K562 (cell line): ENCODE data around the gene DIAPH1. TPM values are rescaled to one million over a fixed set of nuclear protein-coding genes. Genes with fewer than 3 reads are reported as not detected.
A peak's percentile ranks its signal among the peaks of the same experiment; 100 is the strongest.

Source experiments
- ATAC-seq: fragments of 200-7000 bp; cut with Tn5 transposase; 3 replicates; pipeline ENCODE4 v1.9.1; 2020; ENCODE audit warnings: moderate library complexity
- BruUV-seq: library from RNA; stranded (reverse); fragments of 400-500 nt; replicated peaks from 2 replicates; lab custom pipeline; 2021; lab: Mats Ljungman, UMichigan
- CTCF ChIA-PET: fragments of 300-600 bp; formaldehyde crosslinking; extraction: SDS; loops from one replicate; lab custom pipeline; 2021; ENCODE audit warnings: low intra/inter-chr PET ratio; lab: Yijun Ruan, JAX
- POLR2A ChIA-PET: fragments of 300-600, 350-650 bp; sonication (Branson Sonifier 250); formaldehyde crosslinking; extraction: SDS; loops from one replicate; lab custom pipeline; 2021; ENCODE audit warnings: antibody characterized with exemption, inconsistent platforms; lab: Yijun Ruan, JAX
- DNase-seq, 4 experiments: peaks; one replicate each; pipeline versions ENCODE4 v3.0.0 to v3.0.0-alpha.2; 2011 to 2018; ENCODE audit warnings: low spot score in 3 of 4, mixed read lengths in 3 of 4; ENCODE audit errors: extremely low read depth in 1 of 4
- FAIRE-seq: peaks from 2 replicates; lab custom pipeline; 2011; peaks lifted over from hg19 to GRCh38; lab: Jason Lieb, UNC
- H2AFZ ChIP-seq: 2 replicates; pipeline ENCODE4 v1.6.0; 2011; ENCODE audit warnings: low read depth, low read length, control low read depth, inconsistent platforms
- H3K27ac ChIP-seq: fragments of 200-600 bp; 3 replicates; pipeline ENCODE4 v1.8.0; 2011; ENCODE audit warnings: low read depth, mild to moderate bottlenecking, control low read depth, inconsistent platforms, low read length, moderate library complexity, mixed read lengths; ENCODE audit errors: extremely low read depth
- H3K27me3 ChIP-seq, 2 experiments: fragments of 300-600 bp in 1 of 2; 2 replicates in 1 of 2; 3 replicates in 1 of 2; pipeline versions ENCODE4 v1.6.0 to v1.8.0; 2011; ENCODE audit warnings: inconsistent platforms in 2 of 2, low read length in 2 of 2, mild to moderate bottlenecking in 1 of 2, mixed read lengths in 1 of 2, moderate library complexity in 1 of 2; ENCODE audit not compliant: control insufficient read depth in 2 of 2, insufficient read depth in 2 of 2
- H3K36me3 ChIP-seq: fragments of 300-600 bp; 3 replicates; pipeline ENCODE4 v1.8.0; 2011; ENCODE audit warnings: mild to moderate bottlenecking, low read length, inconsistent platforms; ENCODE audit not compliant: control insufficient read depth, insufficient read depth
- H3K4me1 ChIP-seq, 2 experiments: fragments of 200-600 bp in 1 of 2; replicated peaks in 1 of 2; 2 replicates in 1 of 2; 3 replicates in 1 of 2; pipeline versions ENCODE4 v1.5.1 to v1.8.0; 2011; ENCODE audit warnings: inconsistent platforms in 2 of 2, low read length in 2 of 2, mild to moderate bottlenecking in 1 of 2, mixed read lengths in 1 of 2, moderate library complexity in 1 of 2; ENCODE audit not compliant: control insufficient read depth in 2 of 2, insufficient read depth in 2 of 2
- H3K4me2 ChIP-seq: 2 replicates; pipeline ENCODE4 v1.6.1; 2011; ENCODE audit warnings: low read length, control low read depth, inconsistent platforms, mixed read lengths; ENCODE audit not compliant: insufficient read depth
- H3K4me3 ChIP-seq: fragments of 200-600 bp; sonication (generic), shearing (Covaris generic); 2 replicates; pipeline ENCODE4 v1.5.1; 2016; ENCODE audit warnings: control low read depth, inconsistent platforms
- H3K79me2 ChIP-seq: fragments of 200-600 bp; 3 replicates; pipeline ENCODE4 v1.8.0; 2011; ENCODE audit warnings: low read length, inconsistent platforms; ENCODE audit not compliant: control insufficient read depth, insufficient read depth
- H3K9ac ChIP-seq, 2 experiments: 2 replicates each; pipeline versions ENCODE4 v1.6.0 to v1.6.1; 2011; ENCODE audit warnings: low read depth in 2 of 2, low read length in 2 of 2, control low read depth in 1 of 2, inconsistent platforms in 1 of 2, mild to moderate bottlenecking in 1 of 2, mixed read lengths in 1 of 2; ENCODE audit not compliant: insufficient read depth in 1 of 2
- H3K9me1 ChIP-seq: one replicate; pipeline ENCODE4 v1.6.0; 2011; ENCODE audit warnings: inconsistent platforms, mild to moderate bottlenecking, low read length, moderate library complexity; ENCODE audit not compliant: control insufficient read depth, insufficient read depth
- H3K9me3 ChIP-seq: replicated peaks from 2 replicates; pipeline ENCODE4 v1.5.1; 2011; ENCODE audit warnings: low read depth, low read length, inconsistent platforms; ENCODE audit not compliant: control insufficient read depth, insufficient read depth
- H4K20me1 ChIP-seq: replicated peaks from 2 replicates; pipeline ENCODE4 v1.6.1; 2011; ENCODE audit warnings: low read length, inconsistent platforms, mixed read lengths; ENCODE audit not compliant: control insufficient read depth, insufficient read depth
- ADNP ChIP-seq: fragments of 200-800 bp; sonication (Bioruptor generic); IDR thresholded peaks from 2 replicates; pipeline ENCODE4 v1.6.1; 2016; ENCODE audit warnings: missing genetic modification characterization, missing compliant biosample characterization
- EHMT2 ChIP-seq: fragments of 450-650 bp; IDR thresholded peaks from 2 replicates; pipeline ENCODE4 v1.6.1; 2018; ENCODE audit warnings: antibody characterized with exemption
- FOXA1 ChIP-seq: fragments of 450-650 bp; IDR thresholded peaks from 2 replicates; pipeline ENCODE4 v1.6.1; 2016; ENCODE audit warnings: mild to moderate bottlenecking, borderline replicate concordance
- MTF1 ChIP-seq: fragments of 250-450 bp; sonication (Bioruptor Pico); IDR thresholded peaks from 2 replicates; pipeline ENCODE4 v1.9.0; 2021; ENCODE audit warnings: moderate library complexity, mild to moderate bottlenecking, inconsistent platforms, borderline replicate concordance
- OTX1 ChIP-seq: fragments of 450-650 bp; formaldehyde crosslinking; IDR thresholded peaks from 2 replicates; pipeline ENCODE4 v1.4.0; 2022; ENCODE audit warnings: mild to moderate bottlenecking
- ZFX ChIP-seq: sonication (generic); formaldehyde crosslinking; IDR thresholded peaks from 2 replicates; pipeline ENCODE4 v1.8.0; 2022; ENCODE audit warnings: mild to moderate bottlenecking, missing genetic modification reagents, moderate library complexity
- WGBS: fragments of 100-300 bp; shearing (Covaris generic); methylation state at CpG from one replicate; pipeline ENCODE4 v1.1.6; 2016; ENCODE audit warnings: low coverage, mixed read lengths; ENCODE audit not compliant: insufficient coverage; ENCODE audit errors: missing lambda C conversion rate; 5-methylcytosine and 5-hydroxymethylcytosine counted together
- in situ Hi-C: fragments of 300-500 bp; cut with MboI; formaldehyde crosslinking; loops from 4 replicates; pipeline ENCODE4 v1.15.0; 2018; ENCODE audit warnings: inconsistent platforms, mixed read lengths
- intact Hi-C: fragments of 100-400 bp; cut with micrococcal nuclease; formaldehyde crosslinking; loops from 2 replicates; pipeline ENCODE4 v1.14.2; 2022
- polyA plus RNA-seq, 8 experiments: library from polyadenylated mRNA; depleted of rRNA in 4 of 8; stranded (reverse) in 5 of 8; unstranded in 3 of 8; fragments of >200 nt; fragmentation: Nextera tagmentation in 2 of 8; fragmentation: Illumina TruSeq in 1 of 8; extraction: Ambion mirVana in 2 of 8; extraction: Trizol in 1 of 8; gene quantifications; 2 replicates each; pipeline versions ENCODE4 v1.2.1 to v1.2.3, GENCODE V29; 2011 to 2014; ENCODE audit warnings: inconsistent platforms in 1 of 8, missing spikeins in 1 of 8
- total RNA-seq, 7 experiments: library from RNA; depleted of rRNA in 6 of 7; stranded (reverse); fragments of >200 nt in 6 of 7; fragmentation: Illumina TruSeq in 2 of 7; extraction: Trizol in 2 of 7; gene quantifications; 2 replicates each; pipeline versions ENCODE4 v1.2.1 to v1.2.3, GENCODE V29; 2011 to 2021; ENCODE audit warnings: low replicate concordance in 1 of 7
- TF ChIP-seq, protein P1 (sequence below): IDR thresholded peaks from 2 replicates; pipeline ENCODE4 v1.6.1; 2016; ENCODE audit warnings: missing genetic modification characterization, missing compliant biosample characterization

Gene DIAPH1
- total and polyA plus RNA-seq, 9 of the 15 experiments (the other 6 are each of a cell fraction or from before 2014, with no cell fraction given) = 60.8 to 328 (median 97.8) TPM

GRCh38 chr5:141532726-141533125 lies 86.1 kb downstream of the DIAPH1 start (continued):
- TF ChIP-seq ZFX (CRISPR knock-in tag) (no peak), EHMT2 (no peak), MTF1 (CRISPR knock-in tag) (no peak), ADNP (tag) (no peak), OTX1 (CRISPR knock-in tag) (no peak)
- TF ChIP-seq, protein P1, sequence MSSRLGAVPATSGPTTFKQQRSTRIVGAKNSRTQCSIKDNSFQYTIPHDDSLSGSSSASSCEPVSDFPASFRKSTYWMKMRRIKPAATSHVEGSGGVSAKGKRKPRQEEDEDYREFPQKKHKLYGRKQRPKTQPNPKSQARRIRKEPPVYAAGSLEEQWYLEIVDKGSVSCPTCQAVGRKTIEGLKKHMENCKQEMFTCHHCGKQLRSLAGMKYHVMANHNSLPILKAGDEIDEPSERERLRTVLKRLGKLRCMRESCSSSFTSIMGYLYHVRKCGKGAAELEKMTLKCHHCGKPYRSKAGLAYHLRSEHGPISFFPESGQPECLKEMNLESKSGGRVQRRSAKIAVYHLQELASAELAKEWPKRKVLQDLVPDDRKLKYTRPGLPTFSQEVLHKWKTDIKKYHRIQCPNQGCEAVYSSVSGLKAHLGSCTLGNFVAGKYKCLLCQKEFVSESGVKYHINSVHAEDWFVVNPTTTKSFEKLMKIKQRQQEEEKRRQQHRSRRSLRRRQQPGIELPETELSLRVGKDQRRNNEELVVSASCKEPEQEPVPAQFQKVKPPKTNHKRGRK (tag) = no peak

DNA sequence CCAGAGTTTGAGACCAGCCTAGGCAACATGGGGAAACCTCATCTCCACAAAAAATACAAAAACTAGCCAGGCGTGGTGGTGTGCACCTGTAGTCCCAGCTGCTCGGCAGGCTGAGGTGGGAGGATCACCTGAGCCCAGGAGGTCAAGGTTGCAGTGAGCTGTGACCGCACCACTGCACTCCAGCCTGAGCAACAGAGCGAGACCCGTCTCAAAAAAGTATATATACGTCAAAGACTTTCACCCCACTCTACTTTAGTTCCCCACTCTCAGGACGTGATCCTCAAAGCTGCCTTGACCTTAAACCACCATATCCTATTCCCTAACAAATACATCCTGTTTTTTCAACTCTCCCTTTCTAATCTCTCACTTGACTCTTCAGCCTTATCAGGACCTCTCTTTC lies 88.9 kb downstream of the DIAPH1 start:
- Histone ChIP-seq H3K4me1 (peaks cover 0 to 2% of the 10 kb centered on the region in 2 experiments; a peak in 1 of 5 replicates), H3K27me3 (no peaks in the 10 kb centered on the region), H3K4me3 (no peak overlapping the region), H3K27ac (no peak overlapping the region), H3K9me3 (no peaks in the 10 kb centered on the region), H3K79me2 (no peaks in the 10 kb centered on the region), H3K4me2 (no peak overlapping the region), H3K36me3 (peaks cover 99% of the 10 kb centered on the region), H2AFZ (no peak overlapping the region), H3K9ac (no peak overlapping the region), H3K9me1 (no peaks in the 10 kb centered on the region), H4K20me1 (no peaks in the 10 kb centered on the region; the same call in 1 of the 2 replicates)
- BruUV-seq = TSS peak; percentile 18
- FAIRE-seq (no peak), ATAC-seq (no peak), DNase-seq (no peak)
- ChIA-PET CTCF (no interaction called here), POLR2A (no interaction called here)
- intact Hi-C loops (no loop called here), in situ Hi-C loops (no loop called here)
- TF ChIP-seq FOXA1 = no peak
- WGBS = 94% methylated on average over 7 of the region's 7 CpGs
